Activated T-cell treated with anti-CD3 and anti-CD28 coated beads for 48 hours (primary cell): ENCODE data around the gene MAN2B1.
"Not testable (repeated sequence)": the region's sequence is repeated elsewhere in the genome, so short reads cannot be mapped to it uniquely, and the experiment has no call there.

Experiments used
- DNase-seq: peaks from one replicate; pipeline ENCODE4 v3.0.0-alpha.2; 2020; ENCODE audit warnings: low read depth

The MAN2B1 gene

DNA sequence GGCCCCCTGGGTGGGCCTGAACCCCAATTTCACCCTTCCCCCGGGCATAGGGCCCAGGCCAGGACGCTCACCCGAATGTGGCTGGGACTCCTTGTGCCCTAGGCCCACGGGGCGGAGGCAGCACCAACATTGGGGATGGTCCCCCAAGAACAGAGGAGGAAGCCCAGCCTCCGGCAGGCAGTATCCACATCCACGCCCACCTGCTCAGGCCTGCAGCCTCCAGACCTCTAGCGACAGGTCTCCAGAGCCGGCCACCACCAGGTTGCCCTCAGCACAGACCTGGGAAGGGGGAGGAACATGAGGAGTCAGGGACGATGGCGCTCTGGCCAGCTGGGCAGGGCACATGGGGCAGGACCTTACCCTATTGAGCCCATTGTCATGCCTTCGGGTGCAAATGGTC, 22.5 kb upstream of the MAN2B1 start:
- no peak for DNase-seq

- no peak for DNase-seq
Measured at GRCh38 chr19:12687496-12688196, 21.1 kb upstream of the MAN2B1 start, which contains the start of gene GNG14. TSS of gene GNG14 (plus strand) at chr19:12687998. CDS start at chr19:12688049, 51 bp downstream.

DNA sequence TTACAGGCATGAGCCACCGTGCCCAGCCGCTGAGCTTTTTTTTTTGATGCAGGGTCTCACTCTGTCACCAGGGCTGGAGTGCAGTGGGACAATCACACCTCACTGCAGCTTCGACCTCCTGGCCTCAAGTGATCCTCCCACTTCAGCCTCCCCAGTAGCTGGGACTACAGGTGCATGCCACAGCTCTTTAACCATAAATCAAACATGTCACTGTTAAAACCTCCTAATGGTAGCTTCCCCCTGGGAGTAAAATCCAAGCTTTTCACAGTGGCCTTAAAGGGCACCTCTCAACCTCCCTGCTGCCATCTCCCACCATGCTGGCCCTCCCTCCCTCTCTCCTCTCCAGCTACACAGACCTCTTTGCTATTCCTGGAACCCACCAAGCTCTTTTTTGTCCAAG, 19.3 kb upstream of the MAN2B1 start:
- no peak for DNase-seq

- peak; percentile 82 for DNase-seq
Measured at GRCh38 chr19:12681074-12681987, 14.8 kb upstream of the MAN2B1 start, which contains the start of gene DHPS. TSS of gene DHPS (minus strand) at chr19:12681880. CDS start at chr19:12681766, 114 bp downstream.

DNA sequence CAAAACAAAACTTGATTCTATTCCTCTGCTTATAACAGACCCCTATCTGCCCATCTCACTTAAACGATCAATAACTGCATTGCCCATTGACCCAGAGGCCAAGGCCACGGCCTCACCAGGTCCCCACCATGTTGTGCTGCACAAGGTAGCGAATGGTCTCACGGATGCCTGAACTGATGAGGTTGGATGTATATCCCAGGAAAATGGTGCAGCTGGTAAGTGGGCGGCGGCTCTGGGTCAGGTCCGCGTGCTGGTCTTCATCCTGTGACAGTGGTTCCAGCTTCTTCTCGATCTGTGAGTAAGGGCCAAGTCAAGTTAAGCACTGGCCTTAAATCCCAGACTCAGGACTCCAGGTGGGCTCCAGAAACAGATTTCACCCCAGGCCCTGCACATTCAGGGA, 13.5 kb upstream of the MAN2B1 start:
- DNase-seq = no peak

- DNase-seq = not testable (repeated sequence)
Measured at GRCh38 chr19:12678039-12678438, 11.5 kb upstream of the MAN2B1 start.

DNA sequence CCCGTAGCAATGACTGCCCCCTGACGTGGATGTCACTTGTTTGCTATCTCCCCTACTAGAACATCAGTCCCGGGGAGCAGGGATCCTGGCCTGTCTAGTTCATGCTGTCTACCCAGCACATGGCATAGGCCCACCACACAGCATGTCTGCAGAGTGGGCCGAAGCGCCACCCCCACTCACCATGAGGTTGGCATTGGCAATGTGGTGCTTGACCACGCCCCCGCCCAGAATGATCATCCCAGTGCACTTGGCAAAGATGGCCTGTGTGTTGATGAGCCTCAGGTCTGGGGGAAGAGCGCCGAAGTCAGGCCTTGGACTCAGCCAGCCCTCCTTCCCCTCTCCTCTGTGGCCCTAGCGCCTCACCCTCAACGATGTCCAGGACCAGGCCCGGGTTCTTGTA, 10.4 kb upstream of the MAN2B1 start:
- DNase-seq = no peak

DNA sequence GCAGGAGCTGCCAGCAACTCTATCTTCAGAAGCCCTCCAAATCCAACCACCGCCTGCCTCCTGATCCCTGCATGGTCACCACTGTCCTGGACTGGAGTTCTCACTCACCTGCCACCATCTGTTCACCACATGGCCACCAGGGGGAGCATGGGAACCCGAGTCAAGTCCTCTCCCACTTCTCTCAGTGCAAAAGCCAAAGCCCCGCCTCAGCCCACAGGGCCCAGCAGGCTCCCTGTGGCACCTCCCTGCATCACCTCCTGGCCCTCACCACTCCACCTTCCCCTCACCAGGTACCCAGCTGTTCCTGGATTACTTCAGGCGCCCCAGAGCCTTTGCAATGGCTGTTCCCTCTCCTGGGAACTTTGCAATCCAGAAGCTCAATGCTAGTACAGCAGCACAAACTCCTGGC, 9.8 kb upstream of the MAN2B1 start:
- peak; percentile 83 for DNase-seq

DNA sequence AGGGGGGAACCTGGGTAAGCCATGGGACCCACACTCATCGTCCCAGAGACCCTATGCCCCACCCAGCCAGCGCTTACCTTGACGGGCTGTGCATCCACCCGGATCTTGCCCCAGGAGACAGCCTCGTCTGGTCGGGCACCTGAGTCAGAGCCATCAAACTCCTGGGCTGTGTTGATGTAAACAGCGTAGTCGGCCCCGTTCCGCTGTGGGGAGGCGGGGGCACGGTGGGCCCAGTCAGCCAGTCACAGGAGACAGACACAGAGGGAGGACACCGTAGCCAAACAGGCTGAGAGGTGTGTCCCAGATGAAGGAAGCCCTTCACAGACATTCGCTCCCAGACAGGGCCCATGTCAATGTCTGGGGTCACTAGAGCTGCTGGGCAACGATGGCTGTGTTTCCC, 9.4 kb upstream of the MAN2B1 start:
- DNase-seq = no peak

DNA sequence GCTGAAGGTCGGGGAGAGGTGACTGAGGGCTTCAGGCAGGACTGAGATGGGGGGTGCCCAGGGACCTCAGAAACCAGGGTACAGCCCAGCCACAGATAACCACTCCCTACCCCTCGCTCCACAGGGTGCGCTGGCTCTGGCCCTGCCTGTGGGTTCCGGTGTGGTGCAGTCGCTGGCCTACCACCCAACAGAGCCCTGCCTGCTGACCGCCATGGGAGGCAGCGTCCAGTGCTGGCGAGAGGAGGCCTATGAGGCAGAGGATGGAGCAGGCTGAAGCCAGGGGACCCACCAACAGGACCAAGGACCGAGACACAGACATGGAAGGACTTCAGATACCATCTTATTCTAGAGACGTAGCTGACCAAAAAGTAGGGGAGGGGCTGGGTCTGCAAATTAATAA, 8.9 kb upstream of the MAN2B1 start:
- DNase-seq = no peak

DNA sequence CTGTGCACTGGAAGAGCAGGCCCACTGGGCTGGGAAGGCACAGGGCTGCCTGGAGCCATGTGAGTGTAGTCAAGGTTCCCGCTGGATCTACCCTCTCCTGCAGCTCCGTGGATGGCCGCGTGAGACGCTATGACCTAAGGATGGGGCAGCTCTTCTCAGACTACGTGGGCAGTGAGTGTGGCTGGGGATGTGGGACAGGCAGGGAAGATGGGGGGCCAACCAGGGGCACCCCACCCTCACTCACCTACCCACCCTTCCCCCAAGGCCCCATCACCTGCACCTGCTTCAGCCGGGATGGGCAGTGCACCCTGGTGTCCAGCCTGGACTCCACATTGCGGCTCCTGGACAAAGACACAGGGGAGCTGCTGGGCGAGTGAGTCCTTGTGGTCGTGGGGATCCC, 6.2 kb upstream of the MAN2B1 start:
- DNase-seq = no peak

GRCh38 chr19:12670159-12670928, 3.8 kb upstream of the MAN2B1 start:
- no peak for DNase-seq

- peak; percentile 64 for DNase-seq
Measured at GRCh38 chr19:12669270-12670158, 3.0 kb upstream of the MAN2B1 start.

DNA sequence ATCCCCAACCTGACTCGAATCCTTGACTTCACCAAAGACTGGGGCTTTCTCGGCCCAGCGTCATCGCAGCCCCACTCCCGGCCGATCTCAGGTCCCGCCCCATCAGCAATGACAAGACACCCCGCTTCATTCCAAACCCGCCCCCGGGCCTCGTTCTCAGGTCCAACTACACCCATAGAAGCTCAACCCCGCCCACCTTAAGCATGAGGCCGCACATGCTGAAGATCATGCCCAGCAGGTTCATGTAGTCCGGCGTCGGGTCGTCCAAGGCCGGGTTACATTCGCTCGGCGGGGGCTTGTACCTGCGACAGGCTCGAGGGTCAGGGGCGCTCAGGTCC, 2.4 kb upstream of the MAN2B1 start:
- peak; percentile 57 for DNase-seq

GRCh38 chr19:12668346-12668745, 1.8 kb upstream of the MAN2B1 start:
- no peak for DNase-seq

GRCh38 chr19:12667731-12668302, 1.3 kb upstream of the MAN2B1 start:
- no peak for DNase-seq

DNA sequence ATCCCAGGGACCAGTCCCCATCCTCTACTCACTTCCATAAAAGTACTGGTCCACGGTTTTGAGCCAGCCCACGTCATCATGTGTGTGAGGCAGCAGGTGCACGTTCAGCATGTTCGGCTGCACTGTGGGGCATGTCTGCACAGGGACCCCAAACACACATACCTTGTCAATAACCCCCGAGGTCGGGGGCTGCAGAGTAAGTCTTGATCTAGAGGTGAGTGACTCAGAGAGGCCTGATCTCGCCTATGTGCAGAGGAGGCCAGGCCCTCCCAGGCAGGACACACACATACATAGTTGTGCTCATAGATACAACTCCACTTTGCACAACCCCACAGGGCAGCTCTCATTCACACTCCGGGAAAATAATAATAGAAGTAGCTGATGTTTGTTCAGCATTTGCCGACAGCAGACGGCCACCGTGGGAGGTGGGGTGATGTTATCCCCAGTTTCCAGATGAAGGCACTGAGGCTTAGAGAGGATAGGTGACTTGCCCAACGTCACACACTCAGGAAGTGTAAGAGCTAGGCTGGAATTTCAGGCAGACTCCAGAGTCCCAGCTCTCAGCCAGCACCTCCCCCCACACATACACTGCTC, 774 bp downstream of the MAN2B1 start:
- no peak for DNase-seq

- peak; percentile 34 for DNase-seq
Measured at GRCh38 chr19:12665281-12665573, 1.3 kb downstream of the MAN2B1 start.

DNA sequence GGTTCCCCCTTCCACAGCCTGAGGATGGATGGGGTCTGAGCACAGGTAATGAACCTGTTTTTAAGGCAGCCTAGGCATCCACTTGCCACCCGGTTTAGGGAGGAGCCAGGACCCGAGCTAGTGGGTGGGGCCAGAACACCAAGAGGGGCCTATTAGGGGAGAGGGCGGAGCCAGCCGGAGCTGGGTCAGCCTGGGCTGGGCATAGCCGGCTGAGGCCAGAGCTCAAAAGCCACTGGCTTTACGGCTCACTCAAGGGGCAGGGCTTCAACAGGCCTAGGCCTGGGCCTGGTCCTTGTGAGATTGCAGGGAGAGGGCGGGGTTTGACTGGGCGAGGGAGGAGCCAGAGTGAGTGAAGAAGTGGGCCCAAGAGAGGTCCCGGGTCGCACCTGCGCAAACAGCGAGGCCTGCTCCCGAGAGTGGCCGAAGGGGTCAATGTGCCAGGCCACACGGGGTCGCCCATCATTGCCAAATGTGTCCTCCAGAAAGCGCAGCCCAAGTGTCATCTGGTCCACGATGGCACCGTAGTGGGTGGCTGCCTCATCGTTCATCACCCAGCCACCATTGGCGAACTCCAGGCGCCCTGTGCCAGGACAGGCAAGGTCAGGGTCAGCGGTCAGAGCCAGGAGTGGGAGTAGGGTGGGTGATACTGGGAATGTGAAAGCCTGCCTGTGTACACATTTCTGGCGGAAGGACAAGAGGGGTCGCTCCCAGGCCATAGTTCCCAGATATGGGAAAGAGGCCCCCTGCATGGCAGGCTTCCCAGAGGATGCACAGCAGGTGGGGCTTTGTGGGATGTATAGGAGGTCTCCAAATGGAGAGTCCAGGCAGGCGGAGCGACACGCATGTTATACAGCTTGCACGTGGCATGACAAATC, 1.9 kb downstream of the MAN2B1 start:
- no peak for DNase-seq

- DNase-seq = no peak
Measured at GRCh38 chr19:12660980-12661379, 5.6 kb downstream of the MAN2B1 start.
